Putamen (tissue), 1 donor: ENCODE measurements around the gene NPAS4.
"Not testable (repeated sequence)": the region's sequence is repeated elsewhere in the genome, so short reads cannot be mapped to it uniquely, and the experiment has no call there.

ENCODE experiments used
- DNase-seq: peaks from one replicate; pipeline ENCODE4 v3.0.0-alpha.2; 2016; ENCODE audit warnings: low spot score

Gene NPAS4

GRCh38 chr11:66457826-66458225, 37.0 kb downstream of the NPAS4 start:
- no peak for DNase-seq

- no peak for DNase-seq
Observed at GRCh38 chr11:66459138-66459778, 38.4 kb downstream of the NPAS4 start.

- no peak for DNase-seq
Observed at GRCh38 chr11:66462010-66462409, 41.2 kb downstream of the NPAS4 start.

GRCh38 chr11:66462911-66463310, 42.1 kb downstream of the NPAS4 start:
- DNase-seq, result no peak

GRCh38 chr11:66464116-66464515, 43.3 kb downstream of the NPAS4 start:
- DNase-seq, result not testable (repeated sequence)

- DNase-seq, result no peak
Observed at GRCh38 chr11:66464916-66465315, 44.1 kb downstream of the NPAS4 start.

- DNase-seq, result no peak
Observed at GRCh38 chr11:66465373-66466224, 44.8 kb downstream of the NPAS4 start.

- peak; percentile 93 for DNase-seq
Observed at GRCh38 chr11:66466225-66467033, 45.6 kb downstream of the NPAS4 start, which contains the start of gene PELI3. Gene PELI3 (plus strand): TSS chr11:66466905. CDS start chr11:66468129, 1,224 bp downstream.

- DNase-seq, result peak; percentile 39
Observed at GRCh38 chr11:66467034-66467659, 46.3 kb downstream of the NPAS4 start.

GRCh38 chr11:66467756-66468155, 46.9 kb downstream of the NPAS4 start:
- no peak for DNase-seq

- DNase-seq, result no peak
Observed at GRCh38 chr11:66468691-66469090, 47.9 kb downstream of the NPAS4 start.

- DNase-seq, result no peak
Observed at GRCh38 chr11:66469441-66469840, 48.6 kb downstream of the NPAS4 start.

- no peak for DNase-seq
Observed at GRCh38 chr11:66470015-66470414, 49.2 kb downstream of the NPAS4 start.

GRCh38 chr11:66471142-66471541, 50.3 kb downstream of the NPAS4 start:
- no peak for DNase-seq

- DNase-seq, result no peak
Observed at GRCh38 chr11:66472054-66472453, 51.2 kb downstream of the NPAS4 start.

GRCh38 chr11:66473167-66473566, 52.3 kb downstream of the NPAS4 start:
- DNase-seq, result no peak

- DNase-seq, result no peak
Observed at GRCh38 chr11:66473608-66474515, 53.0 kb downstream of the NPAS4 start.

- DNase-seq, result no peak
Observed at GRCh38 chr11:66475349-66476172, 54.7 kb downstream of the NPAS4 start.
